Panc1 (cell line): ENCODE results near the gene MEF2A. TPM values are rescaled to one million over a fixed set of nuclear protein-coding genes. Genes with fewer than 3 reads are reported as not detected.

Experiments used
- ATAC-seq: fragments of 200-7000 bp; cut with Tn5 transposase; 2 replicates; pipeline ENCODE4 v1.9.1; 2020; ENCODE audit warnings: mild to moderate bottlenecking, moderate library complexity
- BruUV-seq: library from RNA; stranded (reverse); fragments of 400-500 nt; replicated peaks from 2 replicates; lab custom pipeline; 2021; lab: Mats Ljungman, UMichigan
- CTCF ChIA-PET: fragments of 300-600 bp; sonication (Branson Sonifier 250); formaldehyde crosslinking; loops from one replicate; lab custom pipeline; 2022; ENCODE audit warnings: antibody characterized with exemption; lab: Charles Lee
- POLR2A ChIA-PET: fragments of 300-600 bp; sonication (Branson Sonifier 250); formaldehyde crosslinking; loops from one replicate; lab custom pipeline; 2022; ENCODE audit warnings: antibody characterized with exemption; lab: Charles Lee
- DNase-seq: peaks from one replicate; pipeline ENCODE4 v3.0.0-alpha.2; 2010; ENCODE audit warnings: low read depth, low spot score
- H3K27ac ChIP-seq: 2 replicates; pipeline ENCODE4 v1.5.1; 2011; ENCODE audit warnings: mild to moderate bottlenecking, low read length, inconsistent platforms
- H3K27me3 ChIP-seq: fragments of 200-500 bp; sonication (Bioruptor generic); 2 replicates; pipeline ENCODE4 v1.6.0; 2014; ENCODE audit warnings: low read length, inconsistent platforms; ENCODE audit not compliant: control insufficient read depth, insufficient read depth
- H3K36me3 ChIP-seq: fragments of 200-500 bp; sonication (Bioruptor generic); 2 replicates; pipeline ENCODE4 v1.5.1; 2014; ENCODE audit warnings: inconsistent platforms, mild to moderate bottlenecking, low read length, moderate library complexity; ENCODE audit not compliant: control insufficient read depth, insufficient read depth
- H3K4me1 ChIP-seq: 2 replicates; pipeline ENCODE4 v1.5.1; 2011; ENCODE audit warnings: inconsistent platforms, mild to moderate bottlenecking, low read length, moderate library complexity; ENCODE audit not compliant: control insufficient read depth, insufficient read depth
- H3K4me3 ChIP-seq, 2 experiments: 2 replicates each; pipeline ENCODE4 v1.5.1; 2011 to 2012; ENCODE audit warnings: low read depth in 2 of 2, low read length in 2 of 2, mild to moderate bottlenecking in 2 of 2, inconsistent platforms in 1 of 2, moderate library complexity in 1 of 2
- H3K9me3 ChIP-seq: fragments of 200-500 bp; sonication (Bioruptor generic); 2 replicates; pipeline ENCODE4 v1.5.1; 2014; ENCODE audit warnings: low read depth, mild to moderate bottlenecking, inconsistent platforms, low read length, moderate library complexity; ENCODE audit not compliant: control insufficient read depth, insufficient read depth
- CTCF ChIP-seq: fragments of 450-650 bp; IDR thresholded peaks from 2 replicates; pipeline ENCODE4 v1.5.1; 2017; ENCODE audit warnings: mild to moderate bottlenecking
- POLR2AphosphoS5 ChIP-seq: IDR thresholded peaks from 2 replicates; pipeline ENCODE4 v1.6.1; 2012; ENCODE audit warnings: mild to moderate bottlenecking, low read depth, low read length, moderate library complexity
- SIN3A ChIP-seq: IDR thresholded peaks from 2 replicates; pipeline ENCODE4 v1.6.1; 2012; ENCODE audit warnings: low read depth, mild to moderate bottlenecking, low read length, moderate library complexity, borderline replicate concordance; ENCODE audit not compliant: insufficient read depth
- TCF7L2 ChIP-seq: IDR thresholded peaks from 2 replicates; pipeline ENCODE4 v1.6.1; 2011; ENCODE audit warnings: mild to moderate bottlenecking, low read depth, low read length, inconsistent platforms
- in situ Hi-C: cut with HindIII; loops from 2 replicates; pipeline ENCODE4 v1.10.0; 2016; ENCODE audit warnings: low sequenced_read_pairs, low pct_unique_long_range_greater_than_20kb
- intact Hi-C: fragments of 100-400 bp; cut with micrococcal nuclease; formaldehyde crosslinking; loops from one replicate; pipeline ENCODE4 v1.10.0; 2022; ENCODE audit not compliant: unreplicated experiment
- total RNA-seq: library from RNA; stranded (reverse); gene quantifications from one replicate; pipeline ENCODE4 v1.2.1, GENCODE V29; 2021; ENCODE audit not compliant: unreplicated experiment
- TF ChIP-seq, protein P1 (sequence below), 2 experiments: IDR thresholded peaks; 2 replicates each; pipeline ENCODE4 v1.6.1; 2011 to 2012; ENCODE audit warnings: low read depth in 2 of 2, control low read depth in 1 of 2, low read length in 1 of 2, mild to moderate bottlenecking in 1 of 2, moderate library complexity in 1 of 2; ENCODE audit not compliant: insufficient read depth in 1 of 2

The MEF2A gene
- total RNA-seq, 1 experiment from 2014 or later: 31.1 TPM

DNA sequence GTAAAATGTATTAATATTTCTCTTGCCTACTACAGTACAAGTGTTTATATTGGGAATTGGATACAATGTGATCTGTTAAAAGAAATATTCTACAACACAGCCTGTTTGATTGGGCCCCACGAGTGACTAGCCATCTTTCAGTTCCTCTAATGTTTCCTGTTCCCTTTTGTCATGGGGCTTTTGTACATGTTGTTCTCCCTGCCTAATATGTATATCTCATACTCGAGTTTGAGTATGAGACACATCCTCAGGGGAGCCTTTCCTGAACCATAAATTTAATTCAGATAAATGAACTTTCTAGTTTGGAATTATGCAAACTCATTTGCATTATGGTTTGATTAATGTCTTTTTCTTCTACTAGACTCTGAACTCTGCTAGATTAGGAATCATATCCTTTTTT, 65.5 kb downstream of the MEF2A start:
- POLR2A ChIA-PET: interaction anchor here (0.6 kb wide), 1 partner anchor 16 kb away, joined by 3 read pairs; no protein-coding TSS in a partner anchor
- no peak for ATAC-seq
- CTCF ChIA-PET: no interaction called here
- TF ChIP-seq SIN3A: no peak
- TF ChIP-seq, protein P1, sequence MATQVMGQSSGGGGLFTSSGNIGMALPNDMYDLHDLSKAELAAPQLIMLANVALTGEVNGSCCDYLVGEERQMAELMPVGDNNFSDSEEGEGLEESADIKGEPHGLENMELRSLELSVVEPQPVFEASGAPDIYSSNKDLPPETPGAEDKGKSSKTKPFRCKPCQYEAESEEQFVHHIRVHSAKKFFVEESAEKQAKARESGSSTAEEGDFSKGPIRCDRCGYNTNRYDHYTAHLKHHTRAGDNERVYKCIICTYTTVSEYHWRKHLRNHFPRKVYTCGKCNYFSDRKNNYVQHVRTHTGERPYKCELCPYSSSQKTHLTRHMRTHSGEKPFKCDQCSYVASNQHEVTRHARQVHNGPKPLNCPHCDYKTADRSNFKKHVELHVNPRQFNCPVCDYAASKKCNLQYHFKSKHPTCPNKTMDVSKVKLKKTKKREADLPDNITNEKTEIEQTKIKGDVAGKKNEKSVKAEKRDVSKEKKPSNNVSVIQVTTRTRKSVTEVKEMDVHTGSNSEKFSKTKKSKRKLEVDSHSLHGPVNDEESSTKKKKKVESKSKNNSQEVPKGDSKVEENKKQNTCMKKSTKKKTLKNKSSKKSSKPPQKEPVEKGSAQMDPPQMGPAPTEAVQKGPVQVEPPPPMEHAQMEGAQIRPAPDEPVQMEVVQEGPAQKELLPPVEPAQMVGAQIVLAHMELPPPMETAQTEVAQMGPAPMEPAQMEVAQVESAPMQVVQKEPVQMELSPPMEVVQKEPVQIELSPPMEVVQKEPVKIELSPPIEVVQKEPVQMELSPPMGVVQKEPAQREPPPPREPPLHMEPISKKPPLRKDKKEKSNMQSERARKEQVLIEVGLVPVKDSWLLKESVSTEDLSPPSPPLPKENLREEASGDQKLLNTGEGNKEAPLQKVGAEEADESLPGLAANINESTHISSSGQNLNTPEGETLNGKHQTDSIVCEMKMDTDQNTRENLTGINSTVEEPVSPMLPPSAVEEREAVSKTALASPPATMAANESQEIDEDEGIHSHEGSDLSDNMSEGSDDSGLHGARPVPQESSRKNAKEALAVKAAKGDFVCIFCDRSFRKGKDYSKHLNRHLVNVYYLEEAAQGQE (IDR thresholded peaks at IDR 0.05; ENCODE audit: insufficient read depth in 1 of 2, low read depth in 2 of 2, low read length in 1 of 2): no peak
- TF ChIP-seq CTCF: no peak
- TF ChIP-seq TCF7L2: no peak
- no peak for TF ChIP-seq POLR2AphosphoS5
- Histone ChIP-seq H3K9me3 (no peaks in the 10 kb centered on the region; the same call in 1 of the 2 replicates), H3K4me3 (no peak overlapping the region), H3K4me1 (no peaks in the 10 kb centered on the region), H3K27ac (no peak overlapping the region), H3K36me3 (no peaks in the 10 kb centered on the region), H3K27me3 (no peaks in the 10 kb centered on the region)
- in situ Hi-C loops (no loop called here), intact Hi-C loops (no loop called here)
- no TSS peak for BruUV-seq
- DNase-seq: no peak

- H3K4me1 ChIP-seq: no peaks in the 10 kb centered on the region
- in situ Hi-C loops: no loop called here
- H3K9me3 ChIP-seq: no peaks in the 10 kb centered on the region
- H3K36me3 ChIP-seq: no peaks in the 10 kb centered on the region
- ChIA-PET CTCF (no interaction called here), POLR2A (no interaction called here)
- no peaks in the 10 kb centered on the region for H3K27me3 ChIP-seq
- DNase-seq (no peak), ATAC-seq (no peak)
- intact Hi-C loops: no loop called here
- BruUV-seq: no TSS peak
- H3K4me3 ChIP-seq: no peak overlapping the region
- no peak overlapping the region for H3K27ac ChIP-seq
- TF ChIP-seq SIN3A: no peak
- TF ChIP-seq, protein P1 (IDR thresholded peaks at IDR 0.05; ENCODE audit: insufficient read depth in 1 of 2, low read depth in 2 of 2, low read length in 1 of 2): no peak
- no peak for TF ChIP-seq POLR2AphosphoS5
Observed at GRCh38 chr15:99632521-99632920, 66.7 kb downstream of the MEF2A start.
